ENCODE data around the gene SCFD2.

The SCFD2 gene

GRCh38 chr4:52945982-52946381 is 419.9 kb downstream of the SCFD2 start:
- no peak for TF ChIP-seq EZH2 (IDR thresholded peaks at IDR 0.05; ENCODE audit: borderline replicate concordance, low read depth, low read length, severe bottlenecking)
- TF ChIP-seq, protein P1, sequence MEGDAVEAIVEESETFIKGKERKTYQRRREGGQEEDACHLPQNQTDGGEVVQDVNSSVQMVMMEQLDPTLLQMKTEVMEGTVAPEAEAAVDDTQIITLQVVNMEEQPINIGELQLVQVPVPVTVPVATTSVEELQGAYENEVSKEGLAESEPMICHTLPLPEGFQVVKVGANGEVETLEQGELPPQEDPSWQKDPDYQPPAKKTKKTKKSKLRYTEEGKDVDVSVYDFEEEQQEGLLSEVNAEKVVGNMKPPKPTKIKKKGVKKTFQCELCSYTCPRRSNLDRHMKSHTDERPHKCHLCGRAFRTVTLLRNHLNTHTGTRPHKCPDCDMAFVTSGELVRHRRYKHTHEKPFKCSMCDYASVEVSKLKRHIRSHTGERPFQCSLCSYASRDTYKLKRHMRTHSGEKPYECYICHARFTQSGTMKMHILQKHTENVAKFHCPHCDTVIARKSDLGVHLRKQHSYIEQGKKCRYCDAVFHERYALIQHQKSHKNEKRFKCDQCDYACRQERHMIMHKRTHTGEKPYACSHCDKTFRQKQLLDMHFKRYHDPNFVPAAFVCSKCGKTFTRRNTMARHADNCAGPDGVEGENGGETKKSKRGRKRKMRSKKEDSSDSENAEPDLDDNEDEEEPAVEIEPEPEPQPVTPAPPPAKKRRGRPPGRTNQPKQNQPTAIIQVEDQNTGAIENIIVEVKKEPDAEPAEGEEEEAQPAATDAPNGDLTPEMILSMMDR (IDR thresholded peaks at IDR 0.05; ENCODE audit: borderline replicate concordance, extremely low read depth, low read length, poor library complexity, severe bottlenecking) = no peak
- ATAC-seq (ENCODE audit: insufficient read depth, low read depth) (no peak), DNase-seq (no peak)
- Histone ChIP-seq H3K4me2 (ENCODE audit: insufficient read depth, low read length) (no peak overlapping the region), H3K9me3 (ENCODE audit: insufficient read depth, low read length, severe bottlenecking) (no peaks in the 10 kb centered on the region), H3K79me2 (ENCODE audit: insufficient read depth, low read length) (no peaks in the 10 kb centered on the region), H3K9ac (ENCODE audit: low read depth, low read length) (no peak overlapping the region), H3K27ac (ENCODE audit: low read length) (no peak overlapping the region), H3K36me3 (ENCODE audit: insufficient read depth, low read length) (no peaks in the 10 kb centered on the region), H3K4me1 (ENCODE audit: insufficient read depth, low read length) (no peaks in the 10 kb centered on the region), H4K20me1 (ENCODE audit: insufficient read depth, low read length) (no peaks in the 10 kb centered on the region), H3K27me3 (ENCODE audit: insufficient read depth, low read length, poor library complexity) (no peaks in the 10 kb centered on the region), H2AFZ (ENCODE audit: low read depth, low read length) (no peak overlapping the region), H3K4me3 (ENCODE audit: low read depth in 1 of 2, low read length in 2 of 2) (no peak overlapping the region)

GRCh38 chr4:52945326-52945898 is 420.4 kb downstream of the SCFD2 start:
- no peak overlapping the region for H2AFZ ChIP-seq (ENCODE audit: low read depth, low read length)
- no peak for ATAC-seq (ENCODE audit: insufficient read depth, low read depth)

DNA sequence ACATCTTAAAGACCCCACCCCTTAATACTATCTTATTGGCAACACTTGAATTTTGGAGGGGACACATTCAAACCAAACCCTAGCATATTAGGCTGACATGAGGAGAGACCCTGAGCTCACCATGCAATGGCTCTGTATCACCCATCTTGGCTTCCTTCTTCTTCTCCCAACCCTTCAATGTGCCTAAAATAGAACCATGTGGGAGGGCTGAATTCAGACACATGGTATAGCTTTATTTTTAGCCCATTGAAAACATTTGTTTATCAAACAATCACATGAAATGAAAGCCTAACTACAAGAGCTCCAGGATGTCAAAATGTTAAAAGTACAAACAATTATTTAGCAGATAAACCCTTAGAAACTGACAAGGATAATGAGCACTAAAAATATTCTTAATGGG is 422.2 kb downstream of the SCFD2 start:
- no peak for TF ChIP-seq EZH2 (IDR thresholded peaks at IDR 0.05; ENCODE audit: borderline replicate concordance, low read depth, low read length, severe bottlenecking)
- TF ChIP-seq, protein P1 (IDR thresholded peaks at IDR 0.05; ENCODE audit: borderline replicate concordance, extremely low read depth, low read length, poor library complexity, severe bottlenecking) = no peak
- Histone ChIP-seq H3K4me3 (ENCODE audit: low read depth in 1 of 2, low read length in 2 of 2) (no peak overlapping the region), H3K4me1 (ENCODE audit: insufficient read depth, low read length) (no peaks in the 10 kb centered on the region), H4K20me1 (ENCODE audit: insufficient read depth, low read length) (no peaks in the 10 kb centered on the region), H2AFZ (ENCODE audit: low read depth, low read length) (no peak overlapping the region), H3K79me2 (ENCODE audit: insufficient read depth, low read length) (no peaks in the 10 kb centered on the region), H3K27ac (ENCODE audit: low read length) (no peak overlapping the region), H3K4me2 (ENCODE audit: insufficient read depth, low read length) (no peak overlapping the region), H3K36me3 (ENCODE audit: insufficient read depth, low read length) (no peaks in the 10 kb centered on the region), H3K9me3 (ENCODE audit: insufficient read depth, low read length, severe bottlenecking) (no peaks in the 10 kb centered on the region), H3K9ac (ENCODE audit: low read depth, low read length) (no peak overlapping the region), H3K27me3 (ENCODE audit: insufficient read depth, low read length, poor library complexity) (no peaks in the 10 kb centered on the region)
- ATAC-seq (ENCODE audit: insufficient read depth, low read depth) (no peak), DNase-seq (no peak)

More at GRCh38 chr4:52945326-52945898, 420.4 kb downstream of the SCFD2 start:
- H3K4me3 ChIP-seq (ENCODE audit: low read depth in 1 of 2, low read length in 2 of 2) = no peak overlapping the region
- H3K27me3 ChIP-seq (ENCODE audit: insufficient read depth, low read length, poor library complexity) = no peaks in the 10 kb centered on the region
- H3K9ac ChIP-seq (ENCODE audit: low read depth, low read length) = no peak overlapping the region
- no peak overlapping the region for H3K27ac ChIP-seq (ENCODE audit: low read length)
- no peaks in the 10 kb centered on the region for H3K79me2 ChIP-seq (ENCODE audit: insufficient read depth, low read length)
- H3K36me3 ChIP-seq (ENCODE audit: insufficient read depth, low read length) = no peaks in the 10 kb centered on the region
- H3K4me1 ChIP-seq (ENCODE audit: insufficient read depth, low read length) = no peaks in the 10 kb centered on the region
- no peak overlapping the region for H3K4me2 ChIP-seq (ENCODE audit: insufficient read depth, low read length)
- H3K9me3 ChIP-seq (ENCODE audit: insufficient read depth, low read length, severe bottlenecking) = no peaks in the 10 kb centered on the region
- no peak for DNase-seq
- no peak for TF ChIP-seq EZH2 (IDR thresholded peaks at IDR 0.05; ENCODE audit: borderline replicate concordance, low read depth, low read length, severe bottlenecking)
- TF ChIP-seq, protein P1 (IDR thresholded peaks at IDR 0.05; ENCODE audit: borderline replicate concordance, extremely low read depth, low read length, poor library complexity, severe bottlenecking) = no peak
- no peaks in the 10 kb centered on the region for H4K20me1 ChIP-seq (ENCODE audit: insufficient read depth, low read length)

Data from DND-41 (cell line).